Cardiac muscle cell (in vitro differentiated cells and primary cell): ENCODE data around the gene PHRF1. TPM values are rescaled to one million over a fixed set of nuclear protein-coding genes. Genes with fewer than 3 reads are reported as not detected.

Experiments
- DNase-seq, 2 donors: peaks; one replicate each; pipeline versions ENCODE4 v3.0.0 to v3.0.0-alpha.2; 2010 to 2017; ENCODE audit warnings: low read depth in 1 of 2, low spot score in 1 of 2
- H3K27ac ChIP-seq: fragments of 200-600 bp; sonication (generic); 2 replicates; pipeline ENCODE4 v1.5.1; 2016
- H3K27me3 ChIP-seq: fragments of 200-600 bp; sonication (generic); 2 replicates; pipeline ENCODE4 v1.6.0; 2016; ENCODE audit warnings: control low read depth
- H3K36me3 ChIP-seq: fragments of 200-600 bp; sonication (generic); 2 replicates; pipeline ENCODE4 v1.5.1; 2016; ENCODE audit warnings: control low read depth
- H3K4me1 ChIP-seq: fragments of 200-600 bp; sonication (generic); 2 replicates; pipeline ENCODE4 v1.8.1; 2017; ENCODE audit warnings: low read depth, mild to moderate bottlenecking, mixed run types
- H3K4me3 ChIP-seq: fragments of 200-600 bp; sonication (generic); 2 replicates; pipeline ENCODE4 v1.5.1; 2016; ENCODE audit warnings: mild to moderate bottlenecking
- H3K9me3 ChIP-seq: fragments of 200-600 bp; sonication (generic); 2 replicates; pipeline ENCODE4 v1.5.1; 2017; ENCODE audit warnings: low read depth, mild to moderate bottlenecking, control low read depth
- CTCF ChIP-seq: IDR thresholded peaks from 2 replicates; pipeline ENCODE4 v1.5.1; 2012; ENCODE audit warnings: low read depth, mild to moderate bottlenecking, low read length
- polyA plus RNA-seq: library from polyadenylated mRNA; unstranded; fragments of >200 nt; fragmentation: Nextera tagmentation; extraction: Ambion mirVana; gene quantifications from 2 replicates; pipeline ENCODE4 v1.2.1, GENCODE V29; 2016
- total RNA-seq: library from RNA; depleted of rRNA; stranded (reverse); fragments of >200 nt; gene quantifications from 2 replicates; pipeline ENCODE4 v1.2.3, GENCODE V29; 2016

Gene PHRF1
- total and polyA plus RNA-seq, 2 experiments from 2014 or later = 17.8 to 48.0 TPM

- TF ChIP-seq CTCF = no peak
- Histone ChIP-seq H3K27ac (no peak overlapping the region), H3K27me3 (peaks cover 62% of the 10 kb centered on the region), H3K4me3 (no peak overlapping the region), H3K36me3 (no peaks in the 10 kb centered on the region), H3K9me3 (no peaks in the 10 kb centered on the region), H3K4me1 (peaks cover 25% of the 10 kb centered on the region)
- no peak for DNase-seq
Measured at GRCh38 chr11:638631-639331, 62.5 kb downstream of the PHRF1 start.

- TF ChIP-seq CTCF = no peak
- Histone ChIP-seq H3K9me3 (no peaks in the 10 kb centered on the region), H3K4me3 (no peak overlapping the region), H3K27me3 (peaks cover 61% of the 10 kb centered on the region), H3K36me3 (no peaks in the 10 kb centered on the region), H3K27ac (no peak overlapping the region), H3K4me1 (peaks cover 25% of the 10 kb centered on the region)
- no peak for DNase-seq
Measured at GRCh38 chr11:639332-639955, 63.2 kb downstream of the PHRF1 start.

DNA sequence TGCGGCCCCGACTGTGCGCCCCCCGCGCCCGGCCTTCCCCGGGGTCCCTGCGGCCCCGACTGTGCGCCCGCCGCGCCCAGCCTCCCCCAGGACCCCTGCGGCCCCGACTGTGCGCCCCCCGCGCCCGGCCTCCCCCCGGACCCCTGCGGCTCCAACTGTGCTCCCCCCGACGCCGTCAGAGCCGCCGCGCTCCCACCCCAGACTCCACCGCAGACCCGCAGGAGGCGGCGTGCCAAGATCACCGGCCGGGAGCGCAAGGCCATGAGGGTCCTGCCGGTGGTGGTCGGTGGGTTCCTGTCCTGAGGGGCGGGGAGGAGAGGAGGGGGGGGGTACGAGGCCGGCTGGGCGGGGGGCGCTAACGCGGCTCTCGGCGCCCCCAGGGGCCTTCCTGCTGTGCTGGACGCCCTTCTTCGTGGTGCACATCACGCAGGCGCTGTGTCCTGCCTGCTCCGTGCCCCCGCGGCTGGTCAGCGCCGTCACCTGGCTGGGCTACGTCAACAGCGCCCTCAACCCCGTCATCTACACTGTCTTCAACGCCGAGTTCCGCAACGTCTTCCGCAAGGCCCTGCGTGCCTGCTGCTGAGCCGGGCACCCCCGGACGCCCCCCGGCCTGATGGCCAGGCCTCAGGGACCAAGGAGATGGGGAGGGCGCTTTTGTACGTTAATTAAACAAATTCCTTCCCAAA lies 63.9 kb downstream of the PHRF1 start:
- no peaks in the 10 kb centered on the region for H3K9me3 ChIP-seq
- no peak overlapping the region for H3K4me3 ChIP-seq
- peaks cover 54% of the 10 kb centered on the region for H3K27me3 ChIP-seq
- H3K36me3 ChIP-seq = no peaks in the 10 kb centered on the region
- H3K27ac ChIP-seq = no peak overlapping the region
- H3K4me1 ChIP-seq = peaks cover 25% of the 10 kb centered on the region
- DNase-seq = no peak
- no peak for TF ChIP-seq CTCF

- H3K4me3 ChIP-seq = no peak overlapping the region
- TF ChIP-seq CTCF = no peak
- DNase-seq = no peak
- no peaks in the 10 kb centered on the region for H3K9me3 ChIP-seq
- H3K36me3 ChIP-seq = no peaks in the 10 kb centered on the region
- H3K27me3 ChIP-seq = peaks cover 38% of the 10 kb centered on the region
- peaks cover 18% of the 10 kb centered on the region for H3K4me1 ChIP-seq
- H3K27ac ChIP-seq = no peak overlapping the region
Measured at GRCh38 chr11:641806-642370, 65.6 kb downstream of the PHRF1 start.

DNA sequence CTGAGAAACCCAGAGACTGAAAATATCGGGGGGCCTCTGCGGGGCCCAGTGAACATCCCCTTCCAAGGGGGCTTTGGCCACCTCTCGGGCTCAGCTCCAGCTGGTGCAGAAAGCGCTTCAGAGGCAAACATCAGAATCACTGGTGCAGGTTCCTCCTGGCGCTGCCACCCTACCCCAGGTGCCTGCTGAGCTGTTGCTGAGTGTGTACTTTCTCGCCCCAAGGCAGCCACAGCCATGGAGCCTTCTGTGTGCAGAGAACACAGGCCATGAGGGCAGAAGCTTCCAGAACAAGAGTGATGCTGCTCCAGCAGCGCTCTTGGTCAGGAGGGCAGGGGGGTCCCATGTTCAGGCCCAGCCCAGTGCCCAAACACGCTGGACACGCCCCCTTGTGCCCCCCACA lies 67.1 kb downstream of the PHRF1 start:
- Histone ChIP-seq H3K4me3 (no peak overlapping the region), H3K27ac (no peak overlapping the region), H3K36me3 (no peaks in the 10 kb centered on the region), H3K27me3 (peaks cover 23% of the 10 kb centered on the region), H3K9me3 (no peaks in the 10 kb centered on the region), H3K4me1 (peaks cover 8% of the 10 kb centered on the region)
- no peak for TF ChIP-seq CTCF
- no peak for DNase-seq
